ENCODE results near the gene ALOX15.
"Not testable (repeated sequence)": the region's sequence is repeated elsewhere in the genome, so short reads cannot be mapped to it uniquely, and the experiment has no call there.

The ALOX15 gene, protein sequence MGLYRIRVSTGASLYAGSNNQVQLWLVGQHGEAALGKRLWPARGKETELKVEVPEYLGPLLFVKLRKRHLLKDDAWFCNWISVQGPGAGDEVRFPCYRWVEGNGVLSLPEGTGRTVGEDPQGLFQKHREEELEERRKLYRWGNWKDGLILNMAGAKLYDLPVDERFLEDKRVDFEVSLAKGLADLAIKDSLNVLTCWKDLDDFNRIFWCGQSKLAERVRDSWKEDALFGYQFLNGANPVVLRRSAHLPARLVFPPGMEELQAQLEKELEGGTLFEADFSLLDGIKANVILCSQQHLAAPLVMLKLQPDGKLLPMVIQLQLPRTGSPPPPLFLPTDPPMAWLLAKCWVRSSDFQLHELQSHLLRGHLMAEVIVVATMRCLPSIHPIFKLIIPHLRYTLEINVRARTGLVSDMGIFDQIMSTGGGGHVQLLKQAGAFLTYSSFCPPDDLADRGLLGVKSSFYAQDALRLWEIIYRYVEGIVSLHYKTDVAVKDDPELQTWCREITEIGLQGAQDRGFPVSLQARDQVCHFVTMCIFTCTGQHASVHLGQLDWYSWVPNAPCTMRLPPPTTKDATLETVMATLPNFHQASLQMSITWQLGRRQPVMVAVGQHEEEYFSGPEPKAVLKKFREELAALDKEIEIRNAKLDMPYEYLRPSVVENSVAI

DNA sequence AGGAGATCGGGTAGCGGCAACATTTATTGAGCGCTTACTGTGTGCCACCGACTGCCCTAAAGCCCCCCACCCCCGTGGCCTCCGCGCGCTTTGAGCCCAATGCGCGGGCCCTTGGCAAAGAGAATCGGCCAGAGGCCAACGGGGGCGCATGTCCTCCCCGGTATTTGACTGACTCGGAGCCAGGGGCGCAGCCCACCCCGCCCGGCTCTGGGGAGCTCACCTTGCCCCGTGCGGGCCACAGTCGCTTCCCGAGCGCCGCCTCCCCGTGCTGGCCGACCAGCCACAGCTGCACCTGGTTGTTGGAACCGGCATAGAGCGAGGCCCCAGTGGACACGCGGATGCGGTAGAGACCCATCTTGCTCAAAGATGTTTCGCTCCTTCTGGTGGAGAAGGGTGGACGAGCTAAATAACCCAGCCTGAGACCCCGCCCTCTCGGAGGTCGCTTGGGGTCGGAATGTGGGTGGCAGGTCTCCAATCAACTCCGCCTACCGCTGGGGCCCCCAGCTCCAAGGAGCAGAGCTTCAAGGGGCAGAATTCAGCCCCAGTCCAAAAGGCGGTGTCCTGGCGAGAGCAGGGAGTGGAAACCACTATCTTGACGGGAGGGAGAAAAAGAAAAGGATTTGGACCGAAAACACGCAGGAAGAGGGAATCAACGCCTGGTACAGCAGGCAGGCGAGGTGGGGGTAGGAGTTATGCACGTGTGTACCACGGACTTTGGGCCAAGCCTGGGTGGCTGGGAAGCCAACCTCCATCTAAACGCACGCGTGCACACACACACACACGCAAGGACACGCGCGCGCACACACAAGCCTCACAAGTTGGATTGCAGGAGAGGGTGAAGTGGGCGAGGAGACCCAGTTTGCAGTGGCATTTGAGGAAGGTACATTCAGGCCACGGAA lies at the start of gene ALOX15:
Gene ALOX15, minus strand, starts transcription at position 382 of the 899 bp plus-strand sequence. Its CDS starts 27 bp downstream, at position 355.
- DNase-seq: no peak

- DNase-seq: no peak
Observed at GRCh38 chr17:4690745-4691144, 49.3 kb upstream of the ALOX15 start.

- not testable (repeated sequence) for DNase-seq
Observed at GRCh38 chr17:4689872-4690271, 48.4 kb upstream of the ALOX15 start.

GRCh38 chr17:4683739-4684138 lies 42.3 kb upstream of the ALOX15 start:
- not testable (repeated sequence) for DNase-seq

DNA sequence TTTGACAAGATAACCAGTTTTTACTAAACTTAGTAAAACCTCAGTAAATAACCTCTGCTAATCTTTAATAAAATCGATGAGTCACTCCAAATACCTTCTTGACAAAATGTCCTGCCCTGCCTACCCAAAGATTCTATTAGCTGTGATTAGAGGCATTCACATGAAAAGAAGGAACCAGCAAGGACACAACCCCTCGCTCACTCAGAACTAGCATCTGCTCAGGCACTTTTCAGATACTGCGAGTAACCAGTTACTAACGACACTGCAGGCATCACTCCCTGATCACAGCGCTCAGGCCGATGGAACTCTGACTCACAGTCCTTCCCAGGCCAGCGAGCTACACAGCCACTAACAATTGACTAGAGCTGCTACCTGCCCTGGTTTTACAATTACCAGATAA lies 38.2 kb upstream of the ALOX15 start:
- DNase-seq: no peak

DNA sequence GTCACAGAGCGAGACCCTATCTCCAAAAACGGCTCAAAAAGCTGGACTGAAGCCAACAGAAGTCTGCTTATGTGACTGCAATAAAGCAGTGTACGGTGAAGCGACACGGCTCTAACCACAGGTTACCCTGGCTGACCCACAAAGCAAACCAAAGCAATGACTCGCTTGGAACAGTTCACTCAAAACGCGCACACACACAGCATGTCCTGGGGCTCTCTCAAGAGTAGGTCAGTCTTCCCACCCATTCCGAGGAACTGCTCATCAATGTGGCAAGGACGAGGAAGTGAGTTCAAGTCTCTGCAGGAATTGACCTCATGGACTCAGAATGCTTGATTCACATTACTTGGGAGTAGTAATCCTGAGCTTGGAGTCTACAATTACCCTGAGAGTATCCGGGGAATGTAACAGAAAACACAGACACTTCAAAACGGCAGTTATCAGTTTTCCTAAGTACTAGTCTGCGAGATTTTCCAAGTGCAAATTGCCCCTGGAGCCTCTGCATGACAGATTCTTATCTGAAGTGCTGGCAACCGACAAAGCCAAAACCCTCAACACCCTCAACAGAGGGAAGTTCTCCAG lies 37.1 kb upstream of the ALOX15 start:
- no peak for DNase-seq

GRCh38 chr17:4676791-4677190 lies 35.3 kb upstream of the ALOX15 start:
- DNase-seq: no peak

DNA sequence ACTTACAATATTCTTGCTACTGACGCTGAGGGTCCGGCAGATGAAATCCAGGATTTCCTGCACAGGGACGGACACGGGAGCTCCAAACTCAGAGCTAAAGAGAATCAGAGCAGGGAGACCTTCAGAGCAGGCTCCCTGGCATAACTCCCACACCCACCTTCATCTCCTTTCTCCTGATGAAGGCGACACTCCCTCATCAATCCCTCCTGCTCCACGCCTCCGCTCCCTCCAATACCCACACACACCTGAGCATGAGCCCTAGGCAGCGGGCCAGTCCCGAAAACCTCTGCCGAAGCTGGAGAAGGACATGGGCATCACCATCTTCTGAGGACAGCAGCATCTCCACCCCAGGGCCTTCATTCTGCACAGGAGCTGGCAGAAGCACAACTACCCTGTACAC lies 34.3 kb upstream of the ALOX15 start:
- no peak for DNase-seq

- DNase-seq: no peak
Observed at GRCh38 chr17:4674685-4674998, 33.2 kb upstream of the ALOX15 start.

DNA sequence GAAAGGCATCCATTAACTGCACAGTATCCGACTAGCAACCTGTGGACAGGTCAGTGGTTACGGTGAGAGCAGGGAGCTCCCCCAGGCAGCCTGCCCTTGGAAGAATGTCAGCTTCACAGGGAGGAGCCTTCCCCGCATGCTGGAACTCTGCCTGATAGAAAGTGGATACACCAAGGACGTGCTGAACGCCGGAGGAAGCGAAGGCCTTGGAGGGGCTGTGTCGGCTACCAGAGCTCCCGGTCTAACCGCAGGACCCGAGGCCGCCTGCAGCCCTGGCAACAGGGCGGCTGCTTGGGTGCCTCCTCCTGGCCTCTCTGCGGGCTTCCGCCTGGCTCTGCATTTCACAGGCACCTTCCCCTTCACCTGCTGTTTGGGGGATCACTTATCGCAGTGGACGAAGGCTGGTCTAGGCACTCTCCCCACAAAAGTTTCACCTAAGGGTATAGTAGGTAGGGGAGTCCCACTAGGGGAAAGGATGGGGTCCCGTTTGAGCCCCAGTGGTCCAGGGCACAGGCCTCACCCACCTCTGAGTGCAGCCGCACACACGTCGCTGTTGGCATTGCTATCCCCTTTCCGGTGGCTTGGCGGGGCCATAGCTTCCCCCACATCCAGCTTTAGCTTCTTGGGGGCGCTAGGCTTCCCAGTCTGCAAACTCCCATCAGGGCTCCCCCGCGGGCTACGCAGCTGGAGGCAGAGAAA lies 32.7 kb upstream of the ALOX15 start:
- no peak for DNase-seq

GRCh38 chr17:4673169-4673568 lies 31.7 kb upstream of the ALOX15 start:
- DNase-seq: no peak

DNA sequence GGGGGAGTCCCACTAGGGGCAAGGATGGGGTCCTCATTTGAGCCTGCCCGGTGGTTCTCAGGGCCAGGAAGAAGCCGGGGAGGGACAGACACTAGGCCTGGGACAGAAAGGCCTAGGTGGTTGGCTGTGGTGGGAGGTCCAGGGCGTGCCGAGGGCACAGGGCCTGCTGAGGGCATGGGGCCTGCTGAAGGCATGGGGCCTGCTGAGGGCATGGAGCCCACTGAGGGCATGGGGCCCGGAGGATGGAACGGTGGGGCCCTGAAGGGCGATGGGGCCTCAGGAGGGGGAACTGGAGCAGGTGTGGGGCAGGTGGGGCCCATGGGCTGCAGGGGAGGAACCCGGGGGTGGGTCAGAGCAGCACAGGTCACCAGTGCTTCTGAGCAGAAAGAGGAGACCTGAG lies 31.3 kb upstream of the ALOX15 start:
- no peak for DNase-seq

GRCh38 chr17:4672055-4672630 lies 30.7 kb upstream of the ALOX15 start:
- DNase-seq: no peak

GRCh38 chr17:4667166-4667565 lies 25.7 kb upstream of the ALOX15 start:
- no peak for DNase-seq

DNA sequence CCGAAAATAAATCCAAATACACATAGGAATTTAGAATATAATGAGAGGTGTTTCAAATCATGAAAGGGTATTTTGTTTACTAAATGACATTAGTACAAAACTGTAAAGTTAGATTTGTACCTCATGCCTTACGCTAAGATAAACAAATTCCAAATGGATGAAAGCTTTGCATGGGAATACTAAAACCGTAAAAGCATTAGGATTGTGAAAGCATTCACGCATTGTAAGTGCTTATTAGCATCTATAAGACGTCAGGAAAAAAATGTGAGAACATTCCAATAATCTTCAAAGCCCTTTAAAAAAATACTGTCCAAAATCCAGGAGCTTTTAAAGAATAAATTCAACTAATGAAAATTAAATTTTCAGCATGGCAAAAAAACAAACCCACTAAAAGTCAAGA lies 24.8 kb upstream of the ALOX15 start:
- DNase-seq: no peak

DNA sequence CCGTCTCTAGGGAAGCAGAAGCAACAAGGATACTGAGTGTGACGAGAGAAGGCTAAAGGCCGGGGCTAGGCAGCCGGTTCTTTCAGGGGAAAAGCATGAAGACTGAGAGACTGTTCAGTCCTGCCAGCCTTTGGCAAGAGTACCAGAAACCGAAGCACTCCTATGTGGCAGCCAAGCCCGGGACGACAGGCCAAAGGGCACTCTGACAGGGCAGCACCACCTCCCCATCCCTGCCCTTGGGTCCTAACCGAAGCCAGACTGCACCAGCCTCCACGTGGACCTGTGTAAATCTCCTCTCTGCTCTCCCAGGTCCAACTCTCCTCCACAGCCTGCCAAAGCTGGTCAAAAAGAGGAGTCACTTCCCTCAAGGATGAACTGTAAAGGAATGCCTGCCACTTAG lies 23.5 kb upstream of the ALOX15 start:
- no peak for DNase-seq

DNA sequence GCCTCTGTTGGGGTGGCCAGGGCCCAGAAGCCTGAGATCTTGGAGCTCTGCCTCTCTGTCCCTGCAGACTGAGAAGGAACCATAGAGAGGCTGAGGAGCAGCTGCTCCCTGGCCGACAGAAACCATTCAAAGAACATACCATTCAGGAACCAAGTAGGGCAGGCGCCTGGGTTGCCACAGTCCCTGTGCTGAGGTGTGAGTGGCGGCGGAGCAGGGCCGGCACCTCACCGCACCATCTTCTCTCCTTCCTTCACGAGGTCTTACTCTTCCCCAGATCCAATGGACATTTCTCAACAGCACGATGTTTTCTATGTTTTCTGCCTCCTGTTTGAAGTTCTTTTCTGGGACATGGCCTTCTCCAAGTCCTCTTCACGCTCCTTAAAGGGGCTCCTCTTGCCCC lies 22.8 kb upstream of the ALOX15 start:
- no peak for DNase-seq

- DNase-seq: no peak
Observed at GRCh38 chr17:4663711-4664110, 22.2 kb upstream of the ALOX15 start.

DNA sequence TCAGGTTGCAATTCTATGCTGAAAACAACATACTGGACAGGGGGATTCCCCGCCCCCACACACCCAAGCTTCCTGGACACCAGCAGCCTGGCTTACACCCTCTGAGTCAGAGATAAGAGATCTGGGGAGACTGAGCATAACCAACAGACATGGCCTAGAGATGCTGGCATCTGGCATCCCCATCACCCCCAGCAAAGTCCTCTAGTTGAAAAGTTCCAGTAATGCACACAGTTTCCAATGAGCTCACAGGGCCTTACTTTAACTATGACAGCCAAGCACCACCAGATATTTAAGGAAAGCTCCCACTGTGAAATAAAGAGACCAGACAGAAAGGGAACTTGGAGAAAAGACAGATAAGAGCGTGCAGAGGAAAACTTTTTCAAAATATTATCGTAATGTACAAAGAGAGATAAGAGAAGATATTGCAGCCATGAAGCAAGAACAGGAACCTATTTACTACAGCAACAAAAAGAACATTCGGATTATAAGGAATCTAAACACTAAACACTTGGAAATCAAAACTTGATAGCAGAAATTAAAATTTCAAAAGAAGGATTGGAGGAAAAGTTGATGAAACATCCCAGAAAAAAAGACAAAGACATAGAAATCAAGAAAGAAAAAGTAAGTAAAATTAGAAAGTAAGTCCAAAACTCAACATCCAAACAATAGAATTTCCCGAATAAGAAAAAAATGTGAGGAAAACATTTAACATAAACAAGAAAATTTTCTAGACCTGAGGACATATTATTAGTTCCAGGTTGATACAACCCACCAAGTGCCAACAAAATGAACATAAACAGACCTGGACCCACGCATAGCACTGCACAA lies 17.2 kb upstream of the ALOX15 start:
- no peak for DNase-seq

DNA sequence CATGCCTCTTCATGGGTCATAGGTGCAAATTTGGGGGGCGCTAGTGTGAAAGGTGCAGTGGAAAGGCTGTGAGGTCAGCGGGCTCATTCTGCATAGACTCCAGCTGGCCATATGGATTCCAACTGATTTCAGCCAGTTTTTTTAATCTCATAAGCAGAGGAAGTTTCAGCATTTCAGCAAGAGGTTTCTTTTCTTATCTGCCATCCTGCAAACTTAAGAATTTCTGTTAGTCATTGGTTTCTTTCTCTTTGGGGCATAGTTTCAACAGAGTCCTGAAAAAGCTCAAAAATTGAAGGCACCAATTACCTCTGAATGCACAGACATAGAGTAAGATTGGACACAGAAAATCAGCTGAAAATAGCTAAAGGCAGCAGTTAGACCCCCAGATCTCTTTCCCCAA lies 16.2 kb upstream of the ALOX15 start:
- no peak for DNase-seq

- DNase-seq: not testable (repeated sequence)
Observed at GRCh38 chr17:4655933-4656332, 14.5 kb upstream of the ALOX15 start.

Data from NCI-H510A (cell line).